HepG2 (cell line): ENCODE data around the gene TCF23. TPM values are rescaled to one million over a fixed set of nuclear protein-coding genes. Genes with fewer than 3 reads are reported as not detected.
A peak's percentile ranks its signal among the peaks of the same experiment; 100 is the strongest.

Experiments used
- ARID5B ChIP-seq: IDR thresholded peaks from 2 replicates; pipeline ENCODE4 v1.4.0; 2020; ENCODE audit warnings: mild to moderate bottlenecking, missing genetic modification reagents
- CENPT ChIP-seq: sonication (generic); formaldehyde crosslinking; IDR thresholded peaks from 2 replicates; pipeline ENCODE4 v1.8.0; 2022; ENCODE audit warnings: low read depth, mild to moderate bottlenecking, moderate library complexity, missing genetic modification reagents
- DRAP1 ChIP-seq: IDR thresholded peaks from 2 replicates; pipeline ENCODE4 v1.6.1; 2016; ENCODE audit warnings: missing genetic modification reagents, missing compliant biosample characterization
- ETV6 ChIP-seq: sonication (generic); formaldehyde crosslinking; conservative IDR thresholded peaks from 2 replicates; pipeline ENCODE4 v1.4.0; 2020; ENCODE audit warnings: missing genetic modification reagents
- NPAS2 ChIP-seq: sonication (generic); formaldehyde crosslinking; IDR thresholded peaks from 2 replicates; pipeline ENCODE4 v1.8.0; 2022; ENCODE audit warnings: mild to moderate bottlenecking, missing genetic modification reagents, borderline replicate concordance
- RBAK ChIP-seq: sonication (generic); formaldehyde crosslinking; IDR thresholded peaks from 2 replicates; pipeline ENCODE4 v1.5.1; 2020; ENCODE audit warnings: mild to moderate bottlenecking, missing genetic modification reagents
- RORA ChIP-seq: sonication (generic); formaldehyde crosslinking; IDR thresholded peaks from 2 replicates; pipeline ENCODE4 v1.5.0; 2020; ENCODE audit warnings: mild to moderate bottlenecking, missing genetic modification reagents, moderate library complexity
- SALL1 ChIP-seq: sonication (generic); formaldehyde crosslinking; IDR thresholded peaks from 2 replicates; pipeline ENCODE4 v1.8.0; 2022; ENCODE audit warnings: mild to moderate bottlenecking, missing genetic modification reagents
- SMC3 ChIP-seq: IDR thresholded peaks from 2 replicates; pipeline ENCODE4 v1.6.1; 2011; ENCODE audit warnings: low read length, improper control_type of control experiment
- SNAI1 ChIP-seq: sonication (generic); formaldehyde crosslinking; IDR thresholded peaks from 2 replicates; pipeline ENCODE4 v1.5.0; 2020; ENCODE audit warnings: mild to moderate bottlenecking, missing genetic modification reagents, borderline replicate concordance
- TRIM22 ChIP-seq: fragments of 450-650 bp; IDR thresholded peaks from 2 replicates; pipeline ENCODE4 v1.6.1; 2017
- TSC22D2 ChIP-seq: sonication (generic); formaldehyde crosslinking; IDR thresholded peaks from 2 replicates; pipeline ENCODE4 v1.5.1; 2020; ENCODE audit warnings: missing genetic modification reagents, mild to moderate bottlenecking, borderline replicate concordance
- ZBTB2 ChIP-seq: sonication (generic); formaldehyde crosslinking; IDR thresholded peaks from 2 replicates; pipeline ENCODE4 v1.8.0; 2022; ENCODE audit warnings: low read depth, missing genetic modification reagents
- ZBTB33 ChIP-seq: sonication (generic); formaldehyde crosslinking; IDR thresholded peaks from 2 replicates; pipeline ENCODE4 v1.4.0; 2020; ENCODE audit warnings: missing genetic modification reagents
- ZFYVE20 ChIP-seq: sonication (generic); formaldehyde crosslinking; IDR thresholded peaks from 2 replicates; pipeline ENCODE4 v1.8.0; 2023; ENCODE audit warnings: low read depth, mild to moderate bottlenecking, moderate library complexity, missing genetic modification reagents, borderline replicate concordance
- ZNF101 ChIP-seq: sonication (generic); formaldehyde crosslinking; IDR thresholded peaks from 2 replicates; pipeline ENCODE4 v1.4.0; 2020; ENCODE audit warnings: mild to moderate bottlenecking, low read depth, missing genetic modification reagents, borderline replicate concordance
- ZNF251 ChIP-seq: sonication (generic); formaldehyde crosslinking; IDR thresholded peaks from 2 replicates; pipeline ENCODE4 v1.9.0; 2021; ENCODE audit warnings: mild to moderate bottlenecking, missing genetic modification reagents
- ZNF3 ChIP-seq: IDR thresholded peaks from 2 replicates; pipeline ENCODE4 v1.7.0; 2017; ENCODE audit warnings: inconsistent platforms
- ZNF33B ChIP-seq: sonication (generic); formaldehyde crosslinking; IDR thresholded peaks from 2 replicates; pipeline ENCODE4 v1.5.1; 2020; ENCODE audit warnings: mild to moderate bottlenecking, missing genetic modification reagents
- ZNF75D ChIP-seq: sonication (generic); formaldehyde crosslinking; IDR thresholded peaks from 2 replicates; pipeline ENCODE4 v1.8.1; 2023; ENCODE audit warnings: missing genetic modification reagents, mild to moderate bottlenecking, borderline replicate concordance
- ZNF792 ChIP-seq: IDR thresholded peaks from 2 replicates; pipeline ENCODE4 v1.6.1; 2016
- ZNF816 ChIP-seq: sonication (generic); formaldehyde crosslinking; IDR thresholded peaks from 2 replicates; pipeline ENCODE4 v1.8.0; 2022; ENCODE audit warnings: missing genetic modification reagents, mild to moderate bottlenecking, borderline replicate concordance
- polyA plus RNA-seq, 8 experiments: library from polyadenylated mRNA; depleted of rRNA in 3 of 8; stranded (reverse) in 7 of 8; unstranded in 1 of 8; fragments of >200 nt; fragmentation: Illumina TruSeq in 4 of 8; extraction: Trizol in 4 of 8; gene quantifications; 2 replicates each; pipeline versions ENCODE4 v1.2.1 to v1.2.3, GENCODE V29; 2011 to 2016; ENCODE audit warnings: low read depth in 4 of 8, missing spikeins in 1 of 8, mixed read lengths in 1 of 8; ENCODE audit not compliant: insufficient read depth in 1 of 8
- total RNA-seq, 5 experiments: library from RNA; depleted of rRNA; stranded (reverse); fragments of >200 nt; fragmentation: Illumina TruSeq; extraction: Trizol; gene quantifications; 2 replicates each; pipeline ENCODE4 v1.2.3, GENCODE V29; 2016; ENCODE audit warnings: low read depth in 1 of 5

Gene TCF23
- total and polyA plus RNA-seq, 2 of the 13 experiments (the other 11 are each of a cell fraction or from before 2014, with no cell fraction given): 0.02 to 1.4 TPM

GRCh38 chr2:27185331-27186026, 36.7 kb downstream of the TCF23 start (continued):
- peak; percentile 68; the same call in 1 of the 2 replicates for TF ChIP-seq ARID5B (CRISPR knock-in tag)
- no peak for TF ChIP-seq CENPT
- TF ChIP-seq ZNF3: no peak
- TF ChIP-seq TRIM22: no peak
- TF ChIP-seq NPAS2: no peak
- TF ChIP-seq ZNF251: no peak
- TF ChIP-seq DRAP1 (CRISPR knock-in tag): 0 out of 2 replicates have a peak, but pooled peaks have one; percentile 33
- TF ChIP-seq TSC22D2: no peak
- TF ChIP-seq ZNF33B (CRISPR knock-in tag): no peak
- TF ChIP-seq ZNF816 (CRISPR knock-in tag): no peak
- no peak for TF ChIP-seq ZNF75D (CRISPR knock-in tag)
- no peak for TF ChIP-seq SMC3
- no peak for TF ChIP-seq ZBTB2 (CRISPR knock-in tag)
- no peak for TF ChIP-seq SNAI1 (CRISPR knock-in tag)
- TF ChIP-seq ZFYVE20 (CRISPR knock-in tag): no peak
- no peak for TF ChIP-seq ETV6
- TF ChIP-seq SALL1 (CRISPR knock-in tag): peak; percentile 82
- TF ChIP-seq RBAK (CRISPR knock-in tag): no peak
- TF ChIP-seq RORA (CRISPR knock-in tag): no peak
- TF ChIP-seq ZNF792 (CRISPR knock-in tag): no peak
- no peak for TF ChIP-seq ZNF101 (CRISPR knock-in tag)
- TF ChIP-seq ZBTB33 (CRISPR knock-in tag): no peak
